ENCODE results near the gene GPC6. TPM values are rescaled to one million over a fixed set of nuclear protein-coding genes. Genes with fewer than 3 reads are reported as not detected.

GPC6 gene
- total and polyA plus RNA-seq, 2 experiments from 2014 or later = 14.4 to 43.3 TPM

DNA sequence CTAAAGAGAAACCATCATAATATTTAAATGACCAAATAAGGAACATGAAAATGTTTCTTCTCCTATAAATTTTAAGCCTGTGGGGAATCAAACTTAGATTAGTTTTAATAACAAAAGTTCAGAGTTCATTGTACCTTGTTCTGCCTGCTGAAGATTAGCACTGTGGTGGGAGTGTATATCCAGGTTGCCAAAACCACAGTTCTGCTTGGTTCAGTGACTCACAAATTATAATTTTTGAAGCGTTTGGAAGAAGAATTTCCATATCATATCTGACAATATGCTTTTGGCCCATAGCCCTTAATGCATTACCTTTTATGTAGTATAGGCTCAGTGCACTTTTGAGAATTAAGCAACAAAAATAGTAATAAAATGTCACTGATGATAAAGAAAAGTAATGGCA is 545.2 kb downstream of the GPC6 start:
- TF ChIP-seq, protein P1, sequence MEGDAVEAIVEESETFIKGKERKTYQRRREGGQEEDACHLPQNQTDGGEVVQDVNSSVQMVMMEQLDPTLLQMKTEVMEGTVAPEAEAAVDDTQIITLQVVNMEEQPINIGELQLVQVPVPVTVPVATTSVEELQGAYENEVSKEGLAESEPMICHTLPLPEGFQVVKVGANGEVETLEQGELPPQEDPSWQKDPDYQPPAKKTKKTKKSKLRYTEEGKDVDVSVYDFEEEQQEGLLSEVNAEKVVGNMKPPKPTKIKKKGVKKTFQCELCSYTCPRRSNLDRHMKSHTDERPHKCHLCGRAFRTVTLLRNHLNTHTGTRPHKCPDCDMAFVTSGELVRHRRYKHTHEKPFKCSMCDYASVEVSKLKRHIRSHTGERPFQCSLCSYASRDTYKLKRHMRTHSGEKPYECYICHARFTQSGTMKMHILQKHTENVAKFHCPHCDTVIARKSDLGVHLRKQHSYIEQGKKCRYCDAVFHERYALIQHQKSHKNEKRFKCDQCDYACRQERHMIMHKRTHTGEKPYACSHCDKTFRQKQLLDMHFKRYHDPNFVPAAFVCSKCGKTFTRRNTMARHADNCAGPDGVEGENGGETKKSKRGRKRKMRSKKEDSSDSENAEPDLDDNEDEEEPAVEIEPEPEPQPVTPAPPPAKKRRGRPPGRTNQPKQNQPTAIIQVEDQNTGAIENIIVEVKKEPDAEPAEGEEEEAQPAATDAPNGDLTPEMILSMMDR (IDR thresholded peaks at IDR 0.05; ENCODE audit: low read depth, low read length) = no peak
- Histone ChIP-seq H3K36me3 (no peaks in the 10 kb centered on the region), H3K27ac (no peak overlapping the region), H3K9me3 (ENCODE audit: low read depth) (no peaks in the 10 kb centered on the region), H3K4me3 (no peak overlapping the region), H3K27me3 (no peaks in the 10 kb centered on the region), H3K4me1 (ENCODE audit: low read depth) (peaks cover 43% of the 10 kb centered on the region)
- peak in 1 of 2 donors; percentile 60 for DNase-seq (ENCODE audit: low read depth in 1 of 2, low spot score in 1 of 2)

DNA sequence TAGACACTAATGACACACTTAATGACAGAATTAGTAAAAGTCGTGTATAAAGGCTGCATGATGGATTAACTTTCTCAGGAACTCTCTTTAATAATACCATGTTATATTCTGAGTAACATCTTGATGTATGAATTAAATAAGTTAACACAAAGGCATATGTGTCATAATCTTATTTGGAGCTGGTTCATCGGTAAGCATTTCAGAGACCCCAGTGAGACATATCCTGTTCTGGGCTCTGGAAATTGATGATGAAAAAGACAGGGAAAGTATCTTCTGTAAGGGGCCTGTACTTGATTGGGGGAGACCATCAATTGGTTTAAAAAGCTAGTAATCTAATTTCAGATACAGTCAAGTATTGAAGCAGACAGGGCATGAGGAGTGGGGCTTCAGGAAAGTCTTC is 547.9 kb downstream of the GPC6 start:
- DNase-seq (ENCODE audit: low read depth in 1 of 2, low spot score in 1 of 2) = no peak
- H3K4me1 ChIP-seq (ENCODE audit: low read depth) = peaks cover 18% of the 10 kb centered on the region

DNA sequence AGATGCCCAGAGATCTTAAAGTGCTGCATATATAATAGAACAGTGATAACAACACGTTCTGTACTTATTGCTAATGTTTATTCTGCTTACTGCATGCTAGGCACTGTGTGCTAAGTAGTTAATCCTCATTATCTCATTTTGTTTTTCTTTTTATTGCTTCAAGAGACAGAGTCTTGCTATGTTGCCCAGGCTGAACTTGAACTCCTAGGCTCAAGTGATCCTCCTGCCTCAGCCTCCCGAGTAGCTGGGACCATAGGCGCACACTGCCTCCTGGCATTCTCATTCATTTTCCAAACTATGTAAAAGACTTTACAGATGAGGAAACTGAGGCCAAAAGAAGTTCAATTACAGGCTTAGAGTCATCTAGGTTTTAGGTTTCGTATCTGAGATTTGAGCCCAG is 548.4 kb downstream of the GPC6 start:
- peaks cover 13% of the 10 kb centered on the region for H3K4me1 ChIP-seq (ENCODE audit: low read depth)
- no peaks in the 10 kb centered on the region for H3K36me3 ChIP-seq
- no peak overlapping the region for H3K4me3 ChIP-seq
- H3K27ac ChIP-seq = no peak overlapping the region
- TF ChIP-seq, protein P1 (IDR thresholded peaks at IDR 0.05; ENCODE audit: low read depth, low read length) = no peak
- H3K9me3 ChIP-seq (ENCODE audit: low read depth) = no peaks in the 10 kb centered on the region
- no peaks in the 10 kb centered on the region for H3K27me3 ChIP-seq
- no peak for DNase-seq (ENCODE audit: low read depth in 1 of 2, low spot score in 1 of 2)

More for the DNA sequence above, 547.9 kb downstream of the GPC6 start:
- H3K4me3 ChIP-seq = no peak overlapping the region
- no peaks in the 10 kb centered on the region for H3K9me3 ChIP-seq (ENCODE audit: low read depth)
- TF ChIP-seq, protein P1 (IDR thresholded peaks at IDR 0.05; ENCODE audit: low read depth, low read length) = no peak
- no peak overlapping the region for H3K27ac ChIP-seq
- no peaks in the 10 kb centered on the region for H3K27me3 ChIP-seq
- H3K36me3 ChIP-seq = no peaks in the 10 kb centered on the region

DNA sequence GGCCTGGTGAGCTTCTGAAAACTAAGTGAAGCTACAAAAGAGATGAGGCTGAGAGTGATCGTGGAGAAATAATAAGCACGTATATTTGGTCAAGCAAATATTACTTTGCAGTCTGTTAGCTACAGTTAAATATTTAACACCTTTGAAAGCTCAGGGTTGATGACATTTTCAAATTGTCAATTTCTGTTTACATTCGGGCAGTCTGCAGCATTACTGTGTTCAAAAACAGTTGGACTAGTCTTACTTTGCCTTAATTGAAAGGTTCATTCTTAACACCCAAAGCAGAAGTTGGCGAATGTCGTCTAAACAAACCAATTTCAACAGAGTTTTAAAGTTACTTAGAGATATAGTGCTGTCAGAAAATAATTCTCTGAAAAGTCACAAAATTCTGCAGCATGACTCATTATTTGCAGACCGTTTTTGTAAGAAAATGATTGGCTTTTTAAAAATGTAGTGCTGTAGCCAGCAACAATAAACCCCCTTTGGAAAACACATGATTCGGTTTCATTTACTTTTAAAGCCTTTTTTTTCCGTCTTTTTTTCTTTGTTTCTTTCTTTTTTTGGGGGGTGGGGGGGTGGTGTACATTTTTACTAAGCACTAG is 549.0 kb downstream of the GPC6 start:
- Histone ChIP-seq H3K9me3 (ENCODE audit: low read depth) (no peaks in the 10 kb centered on the region), H3K4me1 (ENCODE audit: low read depth) (peaks cover 7% of the 10 kb centered on the region), H3K27ac (no peak overlapping the region), H3K36me3 (no peaks in the 10 kb centered on the region), H3K27me3 (no peaks in the 10 kb centered on the region), H3K4me3 (no peak overlapping the region)
- peak in 1 of 2 donors; percentile 67 for DNase-seq (ENCODE audit: low read depth in 1 of 2, low spot score in 1 of 2)
- TF ChIP-seq, protein P1 (IDR thresholded peaks at IDR 0.05; ENCODE audit: low read depth, low read length) = no peak

DNA sequence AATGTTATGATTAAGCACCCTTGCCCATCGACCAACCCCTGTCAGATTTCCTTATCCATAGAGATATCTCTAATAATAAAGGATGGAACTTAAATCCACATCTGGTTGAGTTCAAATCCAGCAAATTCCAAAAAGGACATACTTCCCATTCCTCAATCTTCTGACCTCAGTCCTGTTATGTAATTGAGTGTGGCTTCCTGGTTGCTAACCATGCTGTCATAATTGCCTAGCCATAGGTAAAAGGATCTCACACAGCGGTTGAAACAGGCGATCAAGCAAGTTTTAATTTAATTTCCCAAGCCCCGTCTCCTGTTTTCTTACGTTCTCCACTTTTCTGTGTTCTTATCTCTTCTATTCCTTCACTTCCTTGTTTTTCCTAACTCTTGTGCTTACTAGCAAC is 550.3 kb downstream of the GPC6 start:
- Histone ChIP-seq H3K4me1 (ENCODE audit: low read depth) (no peaks in the 10 kb centered on the region), H3K27ac (no peak overlapping the region)
- DNase-seq (ENCODE audit: low read depth in 1 of 2, low spot score in 1 of 2) = peak in 1 of 2 donors; percentile 66

More for the DNA sequence above, 550.3 kb downstream of the GPC6 start:
- Histone ChIP-seq H3K4me3 (no peak overlapping the region), H3K9me3 (ENCODE audit: low read depth) (no peaks in the 10 kb centered on the region), H3K27me3 (no peaks in the 10 kb centered on the region), H3K36me3 (no peaks in the 10 kb centered on the region)
- TF ChIP-seq, protein P1 (IDR thresholded peaks at IDR 0.05; ENCODE audit: low read depth, low read length) = no peak
